ENCODE data around the gene TRIM66. TPM values are rescaled to one million over a fixed set of nuclear protein-coding genes. Genes with fewer than 3 reads are reported as not detected.

The TRIM66 gene
- total and polyA plus RNA-seq, 9 of the 15 experiments (the other 6 are each of a cell fraction or from before 2014, with no cell fraction given): 1.1 to 7.3 (median 4.9) TPM

DNA sequence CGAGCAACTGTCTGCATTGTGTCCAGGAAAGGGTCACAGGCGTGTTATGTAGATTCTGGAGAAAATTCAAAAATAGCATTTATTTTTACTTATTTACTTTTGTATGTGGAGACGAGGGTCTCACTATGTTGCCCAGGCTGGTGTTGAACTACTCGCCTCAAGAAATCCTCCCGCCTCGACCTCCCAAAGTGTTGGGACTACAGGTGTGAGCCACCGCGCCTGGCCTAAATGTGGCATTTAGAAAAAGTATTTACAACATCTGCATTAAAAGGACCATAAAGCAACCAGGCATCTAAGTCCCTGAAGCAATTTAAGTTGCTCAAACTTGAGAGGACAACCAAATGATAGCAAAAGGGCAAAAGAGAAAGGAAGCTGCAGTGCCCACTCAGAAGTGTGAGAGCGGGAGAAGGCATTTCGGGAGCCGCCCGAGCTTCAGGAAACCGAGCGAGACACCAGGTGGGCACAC, 595 bp downstream of the TRIM66 start:
- peak overlapping the region; percentile 100 for H3K4me2 ChIP-seq (ENCODE audit: insufficient read depth, low read length)
- POLR2A ChIA-PET: interaction anchor here (0.8 to 2.8 kb wide), 13 partner anchors 8 to 527 kb away, joined by 3 to 24 read pairs (median 4); no protein-coding TSS in a partner anchor
- TF ChIP-seq, protein P1, sequence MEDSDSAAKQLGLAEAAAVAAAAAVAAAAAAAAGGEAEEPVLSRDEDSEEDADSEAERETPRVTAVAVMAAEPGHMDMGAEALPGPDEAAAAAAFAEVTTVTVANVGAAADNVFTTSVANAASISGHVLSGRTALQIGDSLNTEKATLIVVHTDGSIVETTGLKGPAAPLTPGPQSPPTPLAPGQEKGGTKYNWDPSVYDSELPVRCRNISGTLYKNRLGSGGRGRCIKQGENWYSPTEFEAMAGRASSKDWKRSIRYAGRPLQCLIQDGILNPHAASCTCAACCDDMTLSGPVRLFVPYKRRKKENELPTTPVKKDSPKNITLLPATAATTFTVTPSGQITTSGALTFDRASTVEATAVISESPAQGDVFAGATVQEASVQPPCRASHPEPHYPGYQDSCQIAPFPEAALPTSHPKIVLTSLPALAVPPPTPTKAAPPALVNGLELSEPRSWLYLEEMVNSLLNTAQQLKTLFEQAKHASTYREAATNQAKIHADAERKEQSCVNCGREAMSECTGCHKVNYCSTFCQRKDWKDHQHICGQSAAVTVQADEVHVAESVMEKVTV (CRISPR knock-in tag; IDR thresholded peaks at IDR 0.05): 0 out of 2 replicates have a peak, but pooled peaks have one; percentile 5
- no peak for TF ChIP-seq SMAD2 (IDR thresholded peaks at IDR 0.05; ENCODE audit: low read depth, low read length)
- TF ChIP-seq, protein P2, sequence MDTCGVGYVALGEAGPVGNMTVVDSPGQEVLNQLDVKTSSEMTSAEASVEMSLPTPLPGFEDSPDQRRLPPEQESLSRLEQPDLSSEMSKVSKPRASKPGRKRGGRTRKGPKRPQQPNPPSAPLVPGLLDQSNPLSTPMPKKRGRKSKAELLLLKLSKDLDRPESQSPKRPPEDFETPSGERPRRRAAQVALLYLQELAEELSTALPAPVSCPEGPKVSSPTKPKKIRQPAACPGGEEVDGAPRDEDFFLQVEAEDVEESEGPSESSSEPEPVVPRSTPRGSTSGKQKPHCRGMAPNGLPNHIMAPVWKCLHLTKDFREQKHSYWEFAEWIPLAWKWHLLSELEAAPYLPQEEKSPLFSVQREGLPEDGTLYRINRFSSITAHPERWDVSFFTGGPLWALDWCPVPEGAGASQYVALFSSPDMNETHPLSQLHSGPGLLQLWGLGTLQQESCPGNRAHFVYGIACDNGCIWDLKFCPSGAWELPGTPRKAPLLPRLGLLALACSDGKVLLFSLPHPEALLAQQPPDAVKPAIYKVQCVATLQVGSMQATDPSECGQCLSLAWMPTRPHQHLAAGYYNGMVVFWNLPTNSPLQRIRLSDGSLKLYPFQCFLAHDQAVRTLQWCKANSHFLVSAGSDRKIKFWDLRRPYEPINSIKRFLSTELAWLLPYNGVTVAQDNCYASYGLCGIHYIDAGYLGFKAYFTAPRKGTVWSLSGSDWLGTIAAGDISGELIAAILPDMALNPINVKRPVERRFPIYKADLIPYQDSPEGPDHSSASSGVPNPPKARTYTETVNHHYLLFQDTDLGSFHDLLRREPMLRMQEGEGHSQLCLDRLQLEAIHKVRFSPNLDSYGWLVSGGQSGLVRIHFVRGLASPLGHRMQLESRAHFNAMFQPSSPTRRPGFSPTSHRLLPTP (IDR thresholded peaks at IDR 0.05; ENCODE audit: borderline replicate concordance, extremely low read depth, insufficient read length): no peak
- no peak for TF ChIP-seq ZNF23 (CRISPR knock-in tag; IDR thresholded peaks at IDR 0.05)
- TF ChIP-seq ZNF121 (CRISPR knock-in tag; conservative IDR thresholded peaks at IDR 0.05): peak; percentile 87
- TF ChIP-seq CBX1 (IDR thresholded peaks at IDR 0.05; ENCODE audit: low read depth): no peak
- TF ChIP-seq SREBF2 (CRISPR knock-in tag; IDR thresholded peaks at IDR 0.05): 0 out of 2 replicates have a peak, but pooled peaks have one; percentile 18
- no peak for TF ChIP-seq ESRRA (IDR thresholded peaks at IDR 0.05; ENCODE audit: borderline replicate concordance, low read depth)
- TF ChIP-seq, protein P3, sequence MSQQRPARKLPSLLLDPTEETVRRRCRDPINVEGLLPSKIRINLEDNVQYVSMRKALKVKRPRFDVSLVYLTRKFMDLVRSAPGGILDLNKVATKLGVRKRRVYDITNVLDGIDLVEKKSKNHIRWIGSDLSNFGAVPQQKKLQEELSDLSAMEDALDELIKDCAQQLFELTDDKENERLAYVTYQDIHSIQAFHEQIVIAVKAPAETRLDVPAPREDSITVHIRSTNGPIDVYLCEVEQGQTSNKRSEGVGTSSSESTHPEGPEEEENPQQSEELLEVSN (IDR thresholded peaks at IDR 0.05; ENCODE audit: borderline replicate concordance in 1 of 2, extremely low read depth in 1 of 2, insufficient read depth in 1 of 2, insufficient read length in 1 of 2, low read depth in 1 of 2, low read length in 1 of 2, poor library complexity in 1 of 2, severe bottlenecking in 1 of 2): peak in 1 of 2 experiments; percentile 17
- 0 out of 2 replicates have a peak, but pooled peaks have one; percentile 21 for TF ChIP-seq NFRKB (IDR thresholded peaks at IDR 0.05; ENCODE audit: low read depth)
- TF ChIP-seq, protein P4, sequence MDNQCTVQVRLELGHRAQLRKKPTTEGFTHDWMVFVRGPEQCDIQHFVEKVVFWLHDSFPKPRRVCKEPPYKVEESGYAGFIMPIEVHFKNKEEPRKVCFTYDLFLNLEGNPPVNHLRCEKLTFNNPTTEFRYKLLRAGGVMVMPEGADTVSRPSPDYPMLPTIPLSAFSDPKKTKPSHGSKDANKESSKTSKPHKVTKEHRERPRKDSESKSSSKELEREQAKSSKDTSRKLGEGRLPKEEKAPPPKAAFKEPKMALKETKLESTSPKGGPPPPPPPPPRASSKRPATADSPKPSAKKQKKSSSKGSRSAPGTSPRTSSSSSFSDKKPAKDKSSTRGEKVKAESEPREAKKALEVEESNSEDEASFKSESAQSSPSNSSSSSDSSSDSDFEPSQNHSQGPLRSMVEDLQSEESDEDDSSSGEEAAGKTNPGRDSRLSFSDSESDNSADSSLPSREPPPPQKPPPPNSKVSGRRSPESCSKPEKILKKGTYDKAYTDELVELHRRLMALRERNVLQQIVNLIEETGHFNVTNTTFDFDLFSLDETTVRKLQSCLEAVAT (IDR thresholded peaks at IDR 0.05): 0 out of 4 replicates have a peak, but pooled peaks of 1 of the 2 experiments have one; percentile 22
- 0 out of 2 replicates have a peak, but pooled peaks have one; percentile 42 for TF ChIP-seq ZNF766 (CRISPR knock-in tag; conservative IDR thresholded peaks at IDR 0.05)
- TF ChIP-seq ZNF644 (tag; IDR thresholded peaks at IDR 0.05; ENCODE audit: low read depth): no peak
- TF ChIP-seq FOSL1 (tag; conservative IDR thresholded peaks at IDR 0.05): peak; percentile 36; the same call in 1 of the 2 replicates
- TF ChIP-seq HMG20A (CRISPR knock-in tag; conservative IDR thresholded peaks at IDR 0.05): no peak

More for the DNA sequence above, 595 bp downstream of the TRIM66 start:
- no peak for ATAC-seq
- no peaks in the 10 kb centered on the region for H3K27me3 ChIP-seq (ENCODE audit: control insufficient read depth in 2 of 2, insufficient read depth in 2 of 2, low read length in 2 of 2)
- in situ Hi-C loops (cut with MboI) (no loop called here), intact Hi-C loops (cut with micrococcal nuclease) (no loop called here)
- WGBS (ENCODE audit: insufficient coverage, low coverage, missing lambda C conversion rate): 9% methylated on average over 9 of the region's 14 CpGs
- peaks cover 21% of the 10 kb centered on the region for H4K20me1 ChIP-seq (replicated peaks; ENCODE audit: control insufficient read depth, insufficient read depth, low read length)
- CTCF ChIA-PET (ENCODE audit: low intra/inter-chr PET ratio): no interaction called here
- peak overlapping the region; percentile 77 for H2AFZ ChIP-seq (ENCODE audit: low read depth, low read length)
- FAIRE-seq: no peak
- H3K4me1 ChIP-seq (replicated peaks in 1 of 2; ENCODE audit: control insufficient read depth in 2 of 2, insufficient read depth in 2 of 2, low read length in 2 of 2): peaks cover 5 to 13% of the 10 kb centered on the region in 2 experiments; a peak in 4 of 5 replicates
- peak overlapping the region; percentile 97 for H3K4me3 ChIP-seq
- peak overlapping the region; percentile 97 to 100 for H3K9ac ChIP-seq (ENCODE audit: insufficient read depth in 1 of 2, low read depth in 2 of 2, low read length in 2 of 2)
- no peaks in the 10 kb centered on the region for H3K9me1 ChIP-seq (ENCODE audit: control insufficient read depth, insufficient read depth, low read length)
- H3K27ac ChIP-seq (ENCODE audit: extremely low read depth, low read depth, low read length): peak overlapping the region; percentile 96
- BruUV-seq (replicated peaks): no TSS peak
- peaks cover 42% of the 10 kb centered on the region for H3K36me3 ChIP-seq (ENCODE audit: control insufficient read depth, insufficient read depth, low read length)
- no peaks in the 10 kb centered on the region for H3K9me3 ChIP-seq (replicated peaks; ENCODE audit: control insufficient read depth, insufficient read depth, low read depth, low read length)
- DNase-seq (ENCODE audit: extremely low read depth in 1 of 4, low spot score in 3 of 4): no peak
- peaks cover 56% of the 10 kb centered on the region for H3K79me2 ChIP-seq (ENCODE audit: control insufficient read depth, insufficient read depth, low read length)

Measured in K562 (cell line).